ENCODE data around the gene RNASE7. TPM values are rescaled to one million over a fixed set of nuclear protein-coding genes. Genes with fewer than 3 reads are reported as not detected.
A peak's percentile ranks its signal among the peaks of the same experiment; 100 is the strongest.

RNASE7 gene
- polyA plus RNA-seq, 1 of the 3 experiments (the other 2 are of a cell fraction) = not detected

DNA sequence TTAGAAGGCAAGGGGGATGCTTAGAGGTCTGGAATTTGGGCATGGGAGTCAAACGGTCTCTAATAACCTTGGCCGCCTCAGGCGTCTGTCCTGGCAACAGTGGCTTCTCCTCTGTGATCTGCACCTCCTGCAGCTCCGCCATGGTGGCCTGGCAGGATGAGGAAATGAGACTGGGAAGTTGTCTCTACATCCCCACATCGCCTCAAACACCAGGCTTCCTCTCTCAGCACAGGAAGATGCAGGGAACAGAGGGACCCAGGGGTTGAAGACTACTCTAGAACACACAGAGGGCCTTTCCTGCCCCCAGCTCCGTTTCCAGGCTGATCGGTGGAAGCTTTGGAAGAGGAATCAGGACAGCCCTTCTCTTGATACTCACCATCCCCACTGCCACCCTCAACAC, 19.0 kb upstream of the RNASE7 start:
- Histone ChIP-seq H3F3A (replicated peaks; ENCODE audit: insufficient read depth) (no peaks in the 10 kb centered on the region), H3K9me2 (no peaks in the 10 kb centered on the region), H3K4me2 (no peak overlapping the region), H3K79me2 (ENCODE audit: insufficient read depth) (no peaks in the 10 kb centered on the region), H3K36me3 (replicated peaks in 1 of 2; ENCODE audit: control insufficient read depth in 1 of 2, insufficient read depth in 2 of 2, low read length in 1 of 2) (no peaks in the 10 kb centered on the region), H4K20me1 (ENCODE audit: insufficient read depth) (no peaks in the 10 kb centered on the region), H3K9ac (no peak overlapping the region), H3K4me1 (ENCODE audit: control insufficient read depth in 1 of 2, insufficient read depth in 2 of 2, low read depth in 1 of 2, low read length in 1 of 2) (peaks cover 0 to 10% of the 10 kb centered on the region in 2 experiments; a peak in 1 of 4 replicates), H2AFZ (ENCODE audit: low read depth) (no peak overlapping the region), H3K9me3 (no peaks in the 10 kb centered on the region), H3K27me3 (ENCODE audit: insufficient read depth) (no peaks in the 10 kb centered on the region), H3K4me3 (ENCODE audit: low read depth in 2 of 2, low read length in 1 of 2) (no peak overlapping the region), H3K27ac (ENCODE audit: low read depth in 2 of 2, low read length in 1 of 2) (no peak overlapping the region)
- DNase-seq = no peak
- TF ChIP-seq RXRA (IDR thresholded peaks at IDR 0.05; ENCODE audit: borderline replicate concordance, low read depth) = no peak
- no peak for TF ChIP-seq FOXM1 (IDR thresholded peaks at IDR 0.05; ENCODE audit: low read depth)
- TF ChIP-seq GATA2 (CRISPR knock-in tag; IDR thresholded peaks at IDR 0.05) = no peak
- TF ChIP-seq, protein P1, sequence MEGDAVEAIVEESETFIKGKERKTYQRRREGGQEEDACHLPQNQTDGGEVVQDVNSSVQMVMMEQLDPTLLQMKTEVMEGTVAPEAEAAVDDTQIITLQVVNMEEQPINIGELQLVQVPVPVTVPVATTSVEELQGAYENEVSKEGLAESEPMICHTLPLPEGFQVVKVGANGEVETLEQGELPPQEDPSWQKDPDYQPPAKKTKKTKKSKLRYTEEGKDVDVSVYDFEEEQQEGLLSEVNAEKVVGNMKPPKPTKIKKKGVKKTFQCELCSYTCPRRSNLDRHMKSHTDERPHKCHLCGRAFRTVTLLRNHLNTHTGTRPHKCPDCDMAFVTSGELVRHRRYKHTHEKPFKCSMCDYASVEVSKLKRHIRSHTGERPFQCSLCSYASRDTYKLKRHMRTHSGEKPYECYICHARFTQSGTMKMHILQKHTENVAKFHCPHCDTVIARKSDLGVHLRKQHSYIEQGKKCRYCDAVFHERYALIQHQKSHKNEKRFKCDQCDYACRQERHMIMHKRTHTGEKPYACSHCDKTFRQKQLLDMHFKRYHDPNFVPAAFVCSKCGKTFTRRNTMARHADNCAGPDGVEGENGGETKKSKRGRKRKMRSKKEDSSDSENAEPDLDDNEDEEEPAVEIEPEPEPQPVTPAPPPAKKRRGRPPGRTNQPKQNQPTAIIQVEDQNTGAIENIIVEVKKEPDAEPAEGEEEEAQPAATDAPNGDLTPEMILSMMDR (IDR thresholded peaks at IDR 0.05) = no peak
- TF ChIP-seq NRF1 (IDR thresholded peaks at IDR 0.05; ENCODE audit: low read depth, low read length) = no peak
- TF ChIP-seq YY1 (IDR thresholded peaks at IDR 0.05; ENCODE audit: low read depth) = no peak
- TF ChIP-seq FOSL2 (IDR thresholded peaks at IDR 0.05; ENCODE audit: borderline replicate concordance, low read depth) = no peak
- no peak for TF ChIP-seq CHD2 (IDR thresholded peaks at IDR 0.05; ENCODE audit: low read length, partially characterized antibody)
- TF ChIP-seq SMC3 (IDR thresholded peaks at IDR 0.05; ENCODE audit: low read depth, low read length) = no peak
- TF ChIP-seq NFIC (IDR thresholded peaks at IDR 0.05; ENCODE audit: borderline replicate concordance) = no peak
- no peak for TF ChIP-seq RFX5 (IDR thresholded peaks at IDR 0.05; ENCODE audit: low read length)
- TF ChIP-seq, protein P2, sequence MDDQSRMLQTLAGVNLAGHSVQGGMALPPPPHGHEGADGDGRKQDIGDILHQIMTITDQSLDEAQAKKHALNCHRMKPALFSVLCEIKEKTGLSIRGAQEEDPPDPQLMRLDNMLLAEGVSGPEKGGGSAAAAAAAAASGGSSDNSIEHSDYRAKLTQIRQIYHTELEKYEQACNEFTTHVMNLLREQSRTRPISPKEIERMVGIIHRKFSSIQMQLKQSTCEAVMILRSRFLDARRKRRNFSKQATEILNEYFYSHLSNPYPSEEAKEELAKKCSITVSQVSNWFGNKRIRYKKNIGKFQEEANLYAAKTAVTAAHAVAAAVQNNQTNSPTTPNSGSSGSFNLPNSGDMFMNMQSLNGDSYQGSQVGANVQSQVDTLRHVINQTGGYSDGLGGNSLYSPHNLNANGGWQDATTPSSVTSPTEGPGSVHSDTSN (IDR thresholded peaks at IDR 0.05) = no peak
- no peak for TF ChIP-seq TCF12 (IDR thresholded peaks at IDR 0.05)
- TF ChIP-seq FOXJ3 (CRISPR knock-in tag; IDR thresholded peaks at IDR 0.05) = no peak
- 91% methylated on average over 7 of the region's 7 CpGs for WGBS (ENCODE audit: low lambda C conversion rate)
- ChIA-PET CTCF (interaction anchor here (1.3 to 18.2 kb wide), 5 partner anchors 8 to 78 kb away, joined by 6 to 555 read pairs (median 36); partner anchors contain the start of genes RNASE7, TMEM253 and ZNF219), POLR2A (interaction anchor here (2.1 kb wide), 1 partner anchor 8 kb away, joined by 11 read pairs; no protein-coding TSS in a partner anchor)

DNA sequence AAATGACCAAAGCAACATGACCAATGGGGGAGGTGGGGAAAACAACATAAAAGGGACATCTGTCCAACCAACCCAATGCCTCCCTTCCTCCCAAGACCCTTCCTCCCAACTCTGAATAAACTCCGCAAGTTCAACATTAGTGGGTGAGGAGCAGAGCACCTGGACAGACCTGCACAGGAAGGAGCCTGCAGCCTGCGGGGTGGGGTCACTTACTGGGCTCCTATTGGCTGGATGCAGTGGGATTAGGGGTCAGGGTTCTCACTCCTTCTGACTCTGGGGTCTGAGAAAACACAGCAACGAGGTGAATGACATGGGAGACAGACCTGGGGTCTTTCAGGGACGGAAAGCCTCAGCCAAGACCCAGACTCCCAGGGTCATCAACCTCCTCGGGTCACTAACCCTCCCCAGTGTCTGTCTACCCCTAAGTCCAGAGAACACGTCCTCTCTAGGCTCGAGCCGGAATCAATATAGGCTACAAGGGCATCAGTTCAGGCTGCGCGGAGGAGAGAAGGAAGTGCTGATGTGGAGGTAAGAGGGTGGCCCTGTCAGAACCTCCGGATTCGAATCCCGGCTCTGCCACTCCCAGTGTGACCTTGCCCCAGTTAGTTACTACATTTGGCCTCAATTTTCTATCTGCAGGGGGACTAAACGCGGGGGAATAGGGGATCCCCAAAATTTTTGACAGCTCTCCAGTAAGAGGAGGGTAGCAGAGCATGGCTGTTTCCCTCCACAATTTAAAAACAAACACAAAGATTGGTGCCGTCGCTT, 18.2 kb upstream of the RNASE7 start:
- Histone ChIP-seq H3K36me3 (replicated peaks in 1 of 2; ENCODE audit: control insufficient read depth in 1 of 2, insufficient read depth in 2 of 2, low read length in 1 of 2) (no peaks in the 10 kb centered on the region), H3K27me3 (ENCODE audit: insufficient read depth) (no peaks in the 10 kb centered on the region), H3F3A (replicated peaks; ENCODE audit: insufficient read depth) (no peaks in the 10 kb centered on the region), H2AFZ (ENCODE audit: low read depth) (peak overlapping the region; percentile 91), H3K27ac (ENCODE audit: low read depth in 2 of 2, low read length in 1 of 2) (no peak overlapping the region), H3K4me1 (ENCODE audit: control insufficient read depth in 1 of 2, insufficient read depth in 2 of 2, low read depth in 1 of 2, low read length in 1 of 2) (peaks cover 0 to 10% of the 10 kb centered on the region in 2 experiments; a peak in 1 of 4 replicates), H3K9me2 (no peaks in the 10 kb centered on the region), H3K4me3 (ENCODE audit: low read depth in 2 of 2, low read length in 1 of 2) (peak overlapping the region; percentile 56 to 68; a peak in 3 of 4 replicates), H4K20me1 (ENCODE audit: insufficient read depth) (no peaks in the 10 kb centered on the region), H3K4me2 (peak overlapping the region; percentile 89), H3K79me2 (ENCODE audit: insufficient read depth) (no peaks in the 10 kb centered on the region), H3K9ac (no peak overlapping the region), H3K9me3 (no peaks in the 10 kb centered on the region)
- DNase-seq = no peak
- 82% methylated on average over 17 of the region's 17 CpGs for WGBS (ENCODE audit: low lambda C conversion rate)
- ChIA-PET POLR2A (interaction anchor here (2.1 kb wide), 1 partner anchor 8 kb away, joined by 11 read pairs; no protein-coding TSS in a partner anchor), CTCF (interaction anchor here (1.0 to 18.2 kb wide), 6 partner anchors 9 to 77 kb away, joined by 3 to 555 read pairs (median 21); partner anchors contain the start of genes RNASE7, TMEM253 and ZNF219)
- no peak for TF ChIP-seq GABPA (IDR thresholded peaks at IDR 0.05; ENCODE audit: low read depth)
- TF ChIP-seq, protein P3, sequence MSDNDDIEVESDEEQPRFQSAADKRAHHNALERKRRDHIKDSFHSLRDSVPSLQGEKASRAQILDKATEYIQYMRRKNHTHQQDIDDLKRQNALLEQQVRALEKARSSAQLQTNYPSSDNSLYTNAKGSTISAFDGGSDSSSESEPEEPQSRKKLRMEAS (IDR thresholded peaks at IDR 0.05; ENCODE audit: low read depth) = no peak
- TF ChIP-seq ELF1 (IDR thresholded peaks at IDR 0.05) = no peak
- TF ChIP-seq, protein P2 (IDR thresholded peaks at IDR 0.05) = no peak
- TF ChIP-seq, protein P4, sequence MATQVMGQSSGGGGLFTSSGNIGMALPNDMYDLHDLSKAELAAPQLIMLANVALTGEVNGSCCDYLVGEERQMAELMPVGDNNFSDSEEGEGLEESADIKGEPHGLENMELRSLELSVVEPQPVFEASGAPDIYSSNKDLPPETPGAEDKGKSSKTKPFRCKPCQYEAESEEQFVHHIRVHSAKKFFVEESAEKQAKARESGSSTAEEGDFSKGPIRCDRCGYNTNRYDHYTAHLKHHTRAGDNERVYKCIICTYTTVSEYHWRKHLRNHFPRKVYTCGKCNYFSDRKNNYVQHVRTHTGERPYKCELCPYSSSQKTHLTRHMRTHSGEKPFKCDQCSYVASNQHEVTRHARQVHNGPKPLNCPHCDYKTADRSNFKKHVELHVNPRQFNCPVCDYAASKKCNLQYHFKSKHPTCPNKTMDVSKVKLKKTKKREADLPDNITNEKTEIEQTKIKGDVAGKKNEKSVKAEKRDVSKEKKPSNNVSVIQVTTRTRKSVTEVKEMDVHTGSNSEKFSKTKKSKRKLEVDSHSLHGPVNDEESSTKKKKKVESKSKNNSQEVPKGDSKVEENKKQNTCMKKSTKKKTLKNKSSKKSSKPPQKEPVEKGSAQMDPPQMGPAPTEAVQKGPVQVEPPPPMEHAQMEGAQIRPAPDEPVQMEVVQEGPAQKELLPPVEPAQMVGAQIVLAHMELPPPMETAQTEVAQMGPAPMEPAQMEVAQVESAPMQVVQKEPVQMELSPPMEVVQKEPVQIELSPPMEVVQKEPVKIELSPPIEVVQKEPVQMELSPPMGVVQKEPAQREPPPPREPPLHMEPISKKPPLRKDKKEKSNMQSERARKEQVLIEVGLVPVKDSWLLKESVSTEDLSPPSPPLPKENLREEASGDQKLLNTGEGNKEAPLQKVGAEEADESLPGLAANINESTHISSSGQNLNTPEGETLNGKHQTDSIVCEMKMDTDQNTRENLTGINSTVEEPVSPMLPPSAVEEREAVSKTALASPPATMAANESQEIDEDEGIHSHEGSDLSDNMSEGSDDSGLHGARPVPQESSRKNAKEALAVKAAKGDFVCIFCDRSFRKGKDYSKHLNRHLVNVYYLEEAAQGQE (IDR thresholded peaks at IDR 0.05; ENCODE audit: low read depth, low read length) = no peak
- TF ChIP-seq RCOR1 (IDR thresholded peaks at IDR 0.05; ENCODE audit: low read length) = no peak
- no peak for TF ChIP-seq EP300 (IDR thresholded peaks at IDR 0.05; ENCODE audit: borderline replicate concordance in 1 of 2, low read depth in 1 of 2, low read length in 1 of 2)
- no peak for TF ChIP-seq RFX5 (IDR thresholded peaks at IDR 0.05; ENCODE audit: low read length)
